Mammary epithelial cell (primary cell): Measurements from ENCODE around the gene SYNE1.

Experiments
- EZH2 ChIP-seq: IDR thresholded peaks from 2 replicates; pipeline ENCODE4 v1.6.1; 2012; ENCODE audit warnings: low read length, inconsistent platforms, borderline replicate concordance
- TF ChIP-seq, protein P1 (sequence below), 2 donors: IDR thresholded peaks in 1 of 2; conservative IDR thresholded peaks in 1 of 2; 2 replicates each; pipeline ENCODE4 v1.5.1; 2011 to 2012; ENCODE audit warnings: inconsistent platforms in 2 of 2, low read length in 2 of 2, mild to moderate bottlenecking in 2 of 2, control low read depth in 1 of 2, low read depth in 1 of 2; ENCODE audit not compliant: insufficient read depth in 1 of 2; ENCODE audit errors: extremely low read depth in 1 of 2

DNA sequence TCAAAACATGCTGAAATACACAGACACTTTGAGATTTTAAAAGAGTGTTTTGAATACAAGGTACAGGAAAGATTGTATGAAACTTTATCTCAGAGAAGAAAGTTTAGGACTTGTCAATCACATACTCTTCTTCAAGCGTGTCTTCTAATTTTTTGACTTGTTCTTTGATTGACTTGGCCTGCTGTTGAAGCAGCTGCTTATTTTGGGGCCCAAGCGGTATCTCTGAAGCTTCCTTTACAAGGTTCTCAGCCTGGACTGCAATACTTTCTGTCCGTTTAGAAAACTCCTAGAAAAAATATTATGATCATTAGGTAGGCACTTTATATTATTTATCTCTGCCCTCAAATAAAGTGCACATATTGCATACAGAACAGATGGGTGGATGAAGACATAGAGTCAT lies 201.3 kb downstream of the SYNE1 start:
- TF ChIP-seq, protein P1, sequence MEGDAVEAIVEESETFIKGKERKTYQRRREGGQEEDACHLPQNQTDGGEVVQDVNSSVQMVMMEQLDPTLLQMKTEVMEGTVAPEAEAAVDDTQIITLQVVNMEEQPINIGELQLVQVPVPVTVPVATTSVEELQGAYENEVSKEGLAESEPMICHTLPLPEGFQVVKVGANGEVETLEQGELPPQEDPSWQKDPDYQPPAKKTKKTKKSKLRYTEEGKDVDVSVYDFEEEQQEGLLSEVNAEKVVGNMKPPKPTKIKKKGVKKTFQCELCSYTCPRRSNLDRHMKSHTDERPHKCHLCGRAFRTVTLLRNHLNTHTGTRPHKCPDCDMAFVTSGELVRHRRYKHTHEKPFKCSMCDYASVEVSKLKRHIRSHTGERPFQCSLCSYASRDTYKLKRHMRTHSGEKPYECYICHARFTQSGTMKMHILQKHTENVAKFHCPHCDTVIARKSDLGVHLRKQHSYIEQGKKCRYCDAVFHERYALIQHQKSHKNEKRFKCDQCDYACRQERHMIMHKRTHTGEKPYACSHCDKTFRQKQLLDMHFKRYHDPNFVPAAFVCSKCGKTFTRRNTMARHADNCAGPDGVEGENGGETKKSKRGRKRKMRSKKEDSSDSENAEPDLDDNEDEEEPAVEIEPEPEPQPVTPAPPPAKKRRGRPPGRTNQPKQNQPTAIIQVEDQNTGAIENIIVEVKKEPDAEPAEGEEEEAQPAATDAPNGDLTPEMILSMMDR (conservative IDR thresholded peaks at IDR 0.05 in 1 of 2, IDR thresholded peaks at IDR 0.05 in 1 of 2; ENCODE audit: extremely low read depth in 1 of 2, insufficient read depth in 1 of 2, low read depth in 1 of 2, low read length in 2 of 2): no peak
- TF ChIP-seq EZH2: no peak
